ENCODE results near the gene PCA3. TPM values are rescaled to one million over a fixed set of nuclear protein-coding genes. Genes with fewer than 3 reads are reported as not detected.

The PCA3 gene
- total and polyA plus RNA-seq, 3 donors from 2014 or later = 0.37 to 0.39 TPM; not detected in 1

GRCh38 chr9:76798527-76798926, 34.3 kb downstream of the PCA3 start:
- H3K4me1 ChIP-seq = no peaks in the 10 kb centered on the region
- DNase-seq = no peak
- H3K36me3 ChIP-seq (ENCODE audit: low read depth, missing control alignments) = no peaks in the 10 kb centered on the region
- no peaks in the 10 kb centered on the region for H3K27me3 ChIP-seq
- TF ChIP-seq POLR2A (IDR thresholded peaks at IDR 0.05) (no peak), CTCF (IDR thresholded peaks at IDR 0.05) (no peak)
- no peak overlapping the region for H3K4me3 ChIP-seq
- intact Hi-C loops (cut with DNase I; ENCODE audit: low total_unique reads) = no loop called here
- no peak overlapping the region for H3K27ac ChIP-seq
- no peaks in the 10 kb centered on the region for H3K9me3 ChIP-seq
- 83 to 94% methylated on average over 2 of the region's 2 CpGs for WGBS, 2 donors

- TF ChIP-seq POLR2A (IDR thresholded peaks at IDR 0.05) (no peak), CTCF (IDR thresholded peaks at IDR 0.05) (no peak)
- Histone ChIP-seq H3K27ac (no peak overlapping the region), H3K4me1 (no peaks in the 10 kb centered on the region), H3K27me3 (no peaks in the 10 kb centered on the region), H3K36me3 (ENCODE audit: low read depth, missing control alignments) (no peaks in the 10 kb centered on the region), H3K9me3 (no peaks in the 10 kb centered on the region), H3K4me3 (no peak overlapping the region)
- WGBS, 2 donors = 90 to 93% methylated on average over 1 of the region's 1 CpG
- DNase-seq = no peak
- intact Hi-C loops (cut with DNase I; ENCODE audit: low total_unique reads) = no loop called here
Measured at GRCh38 chr9:76799473-76799872, 35.2 kb downstream of the PCA3 start.

GRCh38 chr9:76800901-76801300, 36.7 kb downstream of the PCA3 start:
- H3K27me3 ChIP-seq = no peaks in the 10 kb centered on the region
- H3K27ac ChIP-seq = no peak overlapping the region
- H3K9me3 ChIP-seq = no peaks in the 10 kb centered on the region
- TF ChIP-seq POLR2A (IDR thresholded peaks at IDR 0.05) = no peak
- TF ChIP-seq CTCF (IDR thresholded peaks at IDR 0.05) = no peak
- H3K36me3 ChIP-seq (ENCODE audit: low read depth, missing control alignments) = no peaks in the 10 kb centered on the region
- intact Hi-C loops (cut with DNase I; ENCODE audit: low total_unique reads) = loop anchor here (10.0 kb wide), 1 partner anchor 354 kb away; no protein-coding TSS in a partner anchor
- no peaks in the 10 kb centered on the region for H3K4me1 ChIP-seq
- 61% methylated on average over 1 of the region's 1 CpG for WGBS, 2 donors
- no peak overlapping the region for H3K4me3 ChIP-seq
- no peak for DNase-seq

GRCh38 chr9:76803083-76803482, 38.8 kb downstream of the PCA3 start:
- no peaks in the 10 kb centered on the region for H3K36me3 ChIP-seq (ENCODE audit: low read depth, missing control alignments)
- H3K9me3 ChIP-seq = no peaks in the 10 kb centered on the region
- WGBS, 2 donors = 45 to 65% methylated on average over 2 of the region's 2 CpGs
- no peaks in the 10 kb centered on the region for H3K4me1 ChIP-seq
- H3K27me3 ChIP-seq = no peaks in the 10 kb centered on the region
- H3K27ac ChIP-seq = no peak overlapping the region
- no peak for DNase-seq
- no peak overlapping the region for H3K4me3 ChIP-seq
- TF ChIP-seq CTCF (IDR thresholded peaks at IDR 0.05) (no peak), POLR2A (IDR thresholded peaks at IDR 0.05) (no peak)
- intact Hi-C loops (cut with DNase I; ENCODE audit: low total_unique reads) = loop anchor here (10.0 kb wide), 1 partner anchor 352 kb away; no protein-coding TSS in a partner anchor

GRCh38 chr9:76803762-76804161, 39.5 kb downstream of the PCA3 start:
- DNase-seq = no peak
- H3K9me3 ChIP-seq = no peaks in the 10 kb centered on the region
- no peaks in the 10 kb centered on the region for H3K27me3 ChIP-seq
- intact Hi-C loops (cut with DNase I; ENCODE audit: low total_unique reads) = loop anchor here (10.0 kb wide), 1 partner anchor 351 kb away; no protein-coding TSS in a partner anchor
- 91 to 93% methylated on average over 7 of the region's 7 CpGs for WGBS, 2 donors
- no peaks in the 10 kb centered on the region for H3K4me1 ChIP-seq
- H3K36me3 ChIP-seq (ENCODE audit: low read depth, missing control alignments) = no peaks in the 10 kb centered on the region
- no peak overlapping the region for H3K27ac ChIP-seq
- no peak overlapping the region for H3K4me3 ChIP-seq
- TF ChIP-seq POLR2A (IDR thresholded peaks at IDR 0.05) = no peak
- no peak for TF ChIP-seq CTCF (IDR thresholded peaks at IDR 0.05)
